HepG2 (cell line): Measurements from ENCODE around the gene GOLGA8B. TPM values are rescaled to one million over a fixed set of nuclear protein-coding genes. Genes with fewer than 3 reads are reported as not detected.

ENCODE experiments used
- ATAC-seq: fragments of 200-7000 bp; cut with Tn5 transposase; 3 replicates; pipeline ENCODE4 v1.9.1; 2020; ENCODE audit warnings: mild to moderate bottlenecking, moderate library complexity
- BruUV-seq: library from RNA; stranded (reverse); fragments of 400-500 nt; replicated peaks from 2 replicates; lab custom pipeline; 2021; lab: Mats Ljungman, UMichigan
- CTCF ChIA-PET: fragments of 300-600 bp; formaldehyde crosslinking; extraction: SDS; loops from one replicate; lab custom pipeline; 2021; ENCODE audit warnings: low total read pairs, inconsistent platforms, low intra/inter-chr PET ratio; lab: Yijun Ruan, JAX
- POLR2A ChIA-PET: fragments of 350-600 bp; sonication (Branson Sonifier 250); formaldehyde crosslinking; loops from one replicate; lab custom pipeline; 2020; ENCODE audit warnings: antibody characterized with exemption, inconsistent platforms; lab: Yijun Ruan, JAX
- DNase-seq: peaks from one replicate; pipeline ENCODE4 v3.0.0-alpha.2; 2015; ENCODE audit warnings: low spot score
- FAIRE-seq: peaks from 3 replicates; lab custom pipeline; 2011; peaks lifted over from hg19 to GRCh38; lab: Jason Lieb, UNC
- H2AFZ ChIP-seq: one replicate; pipeline ENCODE4 v1.6.1; 2011; ENCODE audit warnings: low read length, inconsistent platforms
- H3K27ac ChIP-seq: fragments of 300-600 bp; 3 replicates; pipeline ENCODE4 v1.8.0; 2011; ENCODE audit warnings: mixed run types, mild to moderate bottlenecking, mixed read lengths, low read length, inconsistent platforms; ENCODE audit not compliant: insufficient read depth; ENCODE audit errors: extremely low read length
- H3K27me3 ChIP-seq, 2 experiments: fragments of 200-600 bp in 1 of 2; 2 replicates in 1 of 2; 3 replicates in 1 of 2; pipeline versions ENCODE4 v1.6.0 to v1.8.0; 2011; ENCODE audit warnings: low read length in 2 of 2, mild to moderate bottlenecking in 2 of 2, moderate library complexity in 2 of 2, inconsistent platforms in 1 of 2; ENCODE audit not compliant: insufficient read depth in 2 of 2, control insufficient read depth in 1 of 2
- H3K36me3 ChIP-seq, 2 experiments: fragments of 200-600 bp in 1 of 2; replicated peaks in 1 of 2; 2 replicates in 1 of 2; 3 replicates in 1 of 2; pipeline versions ENCODE4 v1.5.1 to v1.8.0; 2011; ENCODE audit warnings: low read length in 2 of 2, inconsistent platforms in 1 of 2; ENCODE audit not compliant: insufficient read depth in 2 of 2, control insufficient read depth in 1 of 2
- H3K4me1 ChIP-seq: 2 replicates; pipeline ENCODE4 v1.5.1; 2012; ENCODE audit warnings: low read length, inconsistent platforms; ENCODE audit not compliant: insufficient read depth
- H3K4me2 ChIP-seq: 2 replicates; pipeline ENCODE4 v1.6.0; 2011; ENCODE audit warnings: low read depth, low read length, inconsistent platforms
- H3K4me3 ChIP-seq, 3 experiments: fragments of 200-600 bp in 1 of 3; sonication (generic), shearing (Covaris generic) in 1 of 3; replicated peaks in 1 of 3; 2 replicates each; pipeline ENCODE4 v1.5.1; 2011 to 2016; ENCODE audit warnings: low read length in 3 of 3, inconsistent platforms in 2 of 3, low read depth in 2 of 3, mild to moderate bottlenecking in 2 of 3, control low read depth in 1 of 3, mixed read lengths in 1 of 3; ENCODE audit not compliant: insufficient read depth in 1 of 3
- H3K79me2 ChIP-seq: one replicate; pipeline ENCODE4 v1.6.1; 2011; ENCODE audit warnings: low read length, inconsistent platforms; ENCODE audit not compliant: insufficient read depth
- H3K9ac ChIP-seq: 2 replicates; pipeline ENCODE4 v1.6.0; 2011; ENCODE audit warnings: mild to moderate bottlenecking, low read depth, low read length, inconsistent platforms; ENCODE audit not compliant: insufficient read depth
- H3K9me3 ChIP-seq: 2 replicates; pipeline ENCODE4 v1.5.1; 2012; ENCODE audit warnings: mild to moderate bottlenecking, low read length
- H4K20me1 ChIP-seq: 2 replicates; pipeline ENCODE4 v1.6.0; 2011; ENCODE audit warnings: inconsistent platforms, mild to moderate bottlenecking, low read length, moderate library complexity; ENCODE audit not compliant: insufficient read depth
- CHCHD3 ChIP-seq: sonication (generic); formaldehyde crosslinking; IDR thresholded peaks from 2 replicates; pipeline ENCODE4 v1.8.0; 2022; ENCODE audit warnings: mild to moderate bottlenecking, missing genetic modification reagents, moderate library complexity
- MAFF ChIP-seq: IDR thresholded peaks from 2 replicates; pipeline ENCODE4 v1.6.1; 2011; ENCODE audit warnings: low read depth, low read length, improper control_type of control experiment
- MAFK ChIP-seq, 2 experiments: IDR thresholded peaks in 1 of 2; conservative IDR thresholded peaks in 1 of 2; 2 replicates each; pipeline ENCODE4 v1.6.1; 2011; ENCODE audit warnings: improper control_type of control experiment in 2 of 2, low read length in 2 of 2
- MAX ChIP-seq: IDR thresholded peaks from 2 replicates; pipeline ENCODE4 v1.6.1; 2012; ENCODE audit warnings: inconsistent platforms
- MXD4 ChIP-seq: IDR thresholded peaks from 2 replicates; pipeline ENCODE4 v1.6.1; 2016; ENCODE audit warnings: mild to moderate bottlenecking, missing biosample characterization, missing genetic modification reagents
- PHF20 ChIP-seq: sonication (generic); formaldehyde crosslinking; IDR thresholded peaks from 2 replicates; pipeline ENCODE4 v1.5.0; 2020; ENCODE audit warnings: mild to moderate bottlenecking, missing genetic modification reagents
- POGK ChIP-seq: sonication (generic); formaldehyde crosslinking; conservative IDR thresholded peaks from 2 replicates; pipeline ENCODE4 v1.8.0; 2022; ENCODE audit warnings: mild to moderate bottlenecking, moderate library complexity, missing genetic modification reagents
- SNRNP70 ChIP-seq: fragments of 200-400 bp; formaldehyde crosslinking; IDR thresholded peaks from 2 replicates; pipeline ENCODE4 v1.6.1; 2017; ENCODE audit warnings: mild to moderate bottlenecking, low read depth, low read length, moderate library complexity
- THAP7 ChIP-seq: sonication (generic); formaldehyde crosslinking; IDR thresholded peaks from 2 replicates; pipeline ENCODE4 v1.8.1; 2023; ENCODE audit warnings: mild to moderate bottlenecking, missing genetic modification reagents
- ZBTB34 ChIP-seq: sonication (generic); formaldehyde crosslinking; IDR thresholded peaks from 2 replicates; pipeline ENCODE4 v1.8.0; 2022; ENCODE audit warnings: mild to moderate bottlenecking, missing genetic modification reagents
- ZFP41 ChIP-seq: sonication (generic); formaldehyde crosslinking; IDR thresholded peaks from 2 replicates; pipeline ENCODE4 v1.4.0; 2020; ENCODE audit warnings: mild to moderate bottlenecking, missing genetic modification reagents, borderline replicate concordance
- ZNF34 ChIP-seq: sonication (generic); formaldehyde crosslinking; IDR thresholded peaks from 2 replicates; pipeline ENCODE4 v1.4.0; 2020; ENCODE audit warnings: mild to moderate bottlenecking, missing genetic modification reagents, borderline replicate concordance
- ZNF607 ChIP-seq: sonication (generic); formaldehyde crosslinking; IDR thresholded peaks from 2 replicates; pipeline ENCODE4 v1.5.1; 2020; ENCODE audit warnings: missing genetic modification reagents, mild to moderate bottlenecking, borderline replicate concordance
- ZNF713 ChIP-seq: sonication (generic); formaldehyde crosslinking; IDR thresholded peaks from 2 replicates; pipeline ENCODE4 v1.4.0; 2020; ENCODE audit warnings: mild to moderate bottlenecking, missing genetic modification reagents
- WGBS: methylation state at CpG from one replicate; pipeline ENCODE4 v1.1.6; 2017; ENCODE audit warnings: low lambda C conversion rate; 5-methylcytosine and 5-hydroxymethylcytosine counted together
- in situ Hi-C: cut with HindIII; loops from 2 replicates; pipeline ENCODE4 v1.10.0; 2017; ENCODE audit warnings: low pct_unique_long_range_greater_than_20kb; ENCODE audit not compliant: extremely low pct_ligation_motif_present
- intact Hi-C: fragments of 100-400 bp; cut with micrococcal nuclease; formaldehyde crosslinking; loops from one replicate; pipeline ENCODE4 v1.10.0; 2022; ENCODE audit not compliant: unreplicated experiment
- polyA plus RNA-seq, 8 experiments: library from polyadenylated mRNA; depleted of rRNA in 3 of 8; stranded (reverse) in 7 of 8; unstranded in 1 of 8; fragments of >200 nt; fragmentation: Illumina TruSeq in 4 of 8; extraction: Trizol in 4 of 8; gene quantifications; 2 replicates each; pipeline versions ENCODE4 v1.2.1 to v1.2.3, GENCODE V29; 2011 to 2016; ENCODE audit warnings: low read depth in 4 of 8, missing spikeins in 1 of 8, mixed read lengths in 1 of 8; ENCODE audit not compliant: insufficient read depth in 1 of 8
- total RNA-seq, 5 experiments: library from RNA; depleted of rRNA; stranded (reverse); fragments of >200 nt; fragmentation: Illumina TruSeq; extraction: Trizol; gene quantifications; 2 replicates each; pipeline ENCODE4 v1.2.3, GENCODE V29; 2016; ENCODE audit warnings: low read depth in 1 of 5

GOLGA8B gene
- total and polyA plus RNA-seq, 2 of the 13 experiments (the other 11 are each of a cell fraction or from before 2014, with no cell fraction given): 38.8 to 89.0 TPM

GRCh38 chr15:34600923-34601322 lies 17.5 kb upstream of the GOLGA8B start:
- Histone ChIP-seq H3K27ac (no peak overlapping the region), H3K36me3 (no peaks in the 10 kb centered on the region), H3K4me1 (no peaks in the 10 kb centered on the region), H3K9ac (no peak overlapping the region), H3K79me2 (no peaks in the 10 kb centered on the region), H3K4me2 (no peak overlapping the region), H2AFZ (no peak overlapping the region), H4K20me1 (no peaks in the 10 kb centered on the region), H3K27me3 (peaks cover 0 to 7% of the 10 kb centered on the region in 2 experiments; a peak in 1 of 5 replicates), H3K4me3 (no peak overlapping the region), H3K9me3 (no peaks in the 10 kb centered on the region)
- BruUV-seq: no TSS peak
- intact Hi-C loops: no loop called here
- ATAC-seq (no peak), DNase-seq (no peak), FAIRE-seq (no peak)
- POLR2A ChIA-PET: no interaction called here
- TF ChIP-seq ZNF713 (no peak), MAFK (conservative IDR thresholded peaks at IDR 0.05 in 1 of 2, IDR thresholded peaks at IDR 0.05 in 1 of 2; ENCODE audit: low read length in 2 of 2) (peak; percentile 75 to 88), ZBTB34 (no peak), MAFF (peak; percentile 79), ZNF607 (CRISPR knock-in tag) (no peak), MXD4 (no peak)
- CTCF ChIA-PET: no interaction called here
- in situ Hi-C loops: no loop called here

- no TSS peak for BruUV-seq
- peaks cover 0 to 7% of the 10 kb centered on the region in 2 experiments; a peak in 1 of 5 replicates for H3K27me3 ChIP-seq
- in situ Hi-C loops: loop anchor here (25.0 kb wide), 3 partner anchors 162 to 537 kb away; partner anchors contain the start of genes EMC4 and GOLGA8A
- FAIRE-seq (no peak), ATAC-seq (no peak), DNase-seq (no peak)
- no peaks in the 10 kb centered on the region for H3K36me3 ChIP-seq
- no peak overlapping the region for H3K27ac ChIP-seq
- no peak overlapping the region for H3K9ac ChIP-seq
- H4K20me1 ChIP-seq: no peaks in the 10 kb centered on the region
- H3K4me1 ChIP-seq: no peaks in the 10 kb centered on the region
- 3% methylated on average over 2 of the region's 2 CpGs for WGBS
- no peaks in the 10 kb centered on the region for H3K9me3 ChIP-seq
- CTCF ChIA-PET: no interaction called here
- POLR2A ChIA-PET: no interaction called here
- no peak overlapping the region for H2AFZ ChIP-seq
- no peak overlapping the region for H3K4me2 ChIP-seq
- intact Hi-C loops: no loop called here
- H3K79me2 ChIP-seq: no peaks in the 10 kb centered on the region
- no peak overlapping the region for H3K4me3 ChIP-seq
- no peak for TF ChIP-seq MAX
- TF ChIP-seq THAP7: no peak
- TF ChIP-seq CHCHD3: no peak
- no peak for TF ChIP-seq SNRNP70
- no peak for TF ChIP-seq PHF20 (CRISPR knock-in tag)
- no peak for TF ChIP-seq POGK (CRISPR knock-in tag)
- TF ChIP-seq ZFP41 (CRISPR knock-in tag): no peak
- TF ChIP-seq ZNF34 (CRISPR knock-in tag): no peak
Measured at GRCh38 chr15:34598799-34599585, 15.5 kb upstream of the GOLGA8B start.
